Duodenal mucosa (tissue), 2 donors: ENCODE measurements around the gene CCL13.

Source experiments
- H3K27ac ChIP-seq: one replicate; pipeline ENCODE4 v1.7.0; 2013; ENCODE audit warnings: low read depth, low read length
- H3K27me3 ChIP-seq, 2 donors: one replicate each; pipeline ENCODE4 v1.7.0; 2013; ENCODE audit warnings: low read length in 2 of 2, control low read depth in 1 of 2; ENCODE audit not compliant: insufficient read depth in 2 of 2, control insufficient read depth in 1 of 2
- H3K36me3 ChIP-seq, 2 donors: one replicate each; pipeline ENCODE4 v1.7.0; 2013; ENCODE audit warnings: low read length in 2 of 2, control low read depth in 1 of 2; ENCODE audit not compliant: insufficient read depth in 2 of 2, control insufficient read depth in 1 of 2
- H3K4me1 ChIP-seq, 2 donors: one replicate each; pipeline ENCODE4 v1.7.0; 2013; ENCODE audit warnings: low read length in 2 of 2, control low read depth in 1 of 2; ENCODE audit not compliant: insufficient read depth in 2 of 2, control insufficient read depth in 1 of 2
- H3K4me3 ChIP-seq, 2 donors: one replicate each; pipeline ENCODE4 v1.7.0; 2013; ENCODE audit warnings: low read length in 2 of 2, low read depth in 1 of 2
- H3K9ac ChIP-seq, 2 donors: one replicate each; pipeline ENCODE4 v1.7.0; 2013; ENCODE audit warnings: low read length in 2 of 2, low read depth in 1 of 2
- H3K9me3 ChIP-seq, 2 donors: one replicate each; pipeline ENCODE4 v1.7.0; 2013; ENCODE audit warnings: low read length in 2 of 2, control low read depth in 1 of 2; ENCODE audit not compliant: control insufficient read depth in 1 of 2

The CCL13 gene

GRCh38 chr17:34379868-34380267 lies 23.6 kb downstream of the CCL13 start:
- Histone ChIP-seq H3K4me3 (no peak overlapping the region), H3K36me3 (no peaks in the 10 kb centered on the region), H3K27me3 (no peaks in the 10 kb centered on the region), H3K9me3 (no peaks in the 10 kb centered on the region), H3K9ac (no peak overlapping the region), H3K4me1 (peaks cover 9 to 11% of the 10 kb centered on the region in 2 donors), H3K27ac (no peak overlapping the region)

- no peak overlapping the region for H3K27ac ChIP-seq
- H3K27me3 ChIP-seq, result no peaks in the 10 kb centered on the region
Observed at GRCh38 chr17:34382621-34383124, 26.4 kb downstream of the CCL13 start.

GRCh38 chr17:34383216-34383615 lies 26.9 kb downstream of the CCL13 start:
- Histone ChIP-seq H3K4me1 (peaks cover 0 to 5% of the 10 kb centered on the region in 2 donors), H3K9ac (no peak overlapping the region), H3K4me3 (no peak overlapping the region), H3K9me3 (no peaks in the 10 kb centered on the region), H3K36me3 (no peaks in the 10 kb centered on the region), H3K27ac (no peak overlapping the region), H3K27me3 (no peaks in the 10 kb centered on the region)

More at GRCh38 chr17:34382621-34383124, 26.4 kb downstream of the CCL13 start:
- Histone ChIP-seq H3K4me3 (no peak overlapping the region), H3K9me3 (no peaks in the 10 kb centered on the region), H3K36me3 (no peaks in the 10 kb centered on the region), H3K9ac (no peak overlapping the region), H3K4me1 (peaks cover under 1 to 5% of the 10 kb centered on the region in 2 donors)

- H3K9me3 ChIP-seq, result no peaks in the 10 kb centered on the region
- H3K27ac ChIP-seq, result no peak overlapping the region
- H3K36me3 ChIP-seq, result no peaks in the 10 kb centered on the region
- H3K4me1 ChIP-seq, result peaks cover 0 to 5% of the 10 kb centered on the region in 2 donors
- no peak overlapping the region for H3K9ac ChIP-seq
- H3K4me3 ChIP-seq, result no peak overlapping the region
- no peaks in the 10 kb centered on the region for H3K27me3 ChIP-seq
Observed at GRCh38 chr17:34384271-34384670, 28.0 kb downstream of the CCL13 start.

DNA sequence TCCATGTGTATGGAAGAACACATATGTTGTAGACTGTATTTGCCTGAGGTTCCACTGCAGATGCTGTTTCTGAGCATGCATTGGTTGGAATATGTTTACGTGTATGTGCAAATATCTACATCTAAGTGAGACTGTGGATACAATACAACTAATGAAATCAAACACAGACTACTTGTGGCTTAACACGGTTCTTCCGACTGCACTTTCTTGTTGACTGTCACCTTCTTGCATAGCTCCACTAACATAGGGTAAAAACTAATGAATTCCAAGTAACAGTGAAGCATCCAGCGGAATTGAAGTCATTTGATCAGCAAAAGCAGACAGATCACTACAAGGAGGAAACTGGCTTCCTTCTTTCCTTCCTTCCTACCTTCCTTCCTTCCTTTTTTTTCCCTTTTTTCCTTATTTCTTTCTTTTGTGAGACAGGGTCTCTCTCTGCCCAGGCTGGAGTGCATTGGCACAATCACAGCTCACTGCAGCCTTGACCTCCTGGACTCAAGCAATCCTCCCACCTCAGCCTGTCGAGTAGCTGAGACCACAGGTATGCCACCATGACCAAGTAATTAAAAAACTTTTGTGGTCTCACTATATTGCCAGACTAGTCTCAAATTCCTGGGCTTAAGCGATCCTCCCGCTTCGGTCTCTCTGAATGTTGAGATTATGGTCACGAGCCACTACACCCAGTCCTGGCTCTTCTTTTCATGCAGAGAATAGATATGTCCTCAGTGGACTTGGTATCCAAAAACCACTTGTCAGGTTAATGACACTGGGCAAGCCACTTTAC lies 28.7 kb downstream of the CCL13 start:
- no peak overlapping the region for H3K27ac ChIP-seq
- H3K36me3 ChIP-seq, result no peaks in the 10 kb centered on the region
- H3K4me1 ChIP-seq, result peaks cover 0 to 5% of the 10 kb centered on the region in 2 donors
- H3K9ac ChIP-seq, result no peak overlapping the region
- no peaks in the 10 kb centered on the region for H3K27me3 ChIP-seq
- no peaks in the 10 kb centered on the region for H3K9me3 ChIP-seq
- no peak overlapping the region for H3K4me3 ChIP-seq

GRCh38 chr17:34386343-34386696 lies 30.0 kb downstream of the CCL13 start:
- H3K4me1 ChIP-seq, result peaks cover 0 to 5% of the 10 kb centered on the region in 2 donors
- no peak overlapping the region for H3K9ac ChIP-seq
- no peaks in the 10 kb centered on the region for H3K27me3 ChIP-seq
- no peaks in the 10 kb centered on the region for H3K9me3 ChIP-seq
- H3K4me3 ChIP-seq, result no peak overlapping the region
- H3K27ac ChIP-seq, result no peak overlapping the region
- no peaks in the 10 kb centered on the region for H3K36me3 ChIP-seq

- Histone ChIP-seq H3K9ac (no peak overlapping the region), H3K4me1 (peaks cover 0 to 5% of the 10 kb centered on the region in 2 donors), H3K27ac (no peak overlapping the region)
Observed at GRCh38 chr17:34386697-34387550, 30.6 kb downstream of the CCL13 start.

DNA sequence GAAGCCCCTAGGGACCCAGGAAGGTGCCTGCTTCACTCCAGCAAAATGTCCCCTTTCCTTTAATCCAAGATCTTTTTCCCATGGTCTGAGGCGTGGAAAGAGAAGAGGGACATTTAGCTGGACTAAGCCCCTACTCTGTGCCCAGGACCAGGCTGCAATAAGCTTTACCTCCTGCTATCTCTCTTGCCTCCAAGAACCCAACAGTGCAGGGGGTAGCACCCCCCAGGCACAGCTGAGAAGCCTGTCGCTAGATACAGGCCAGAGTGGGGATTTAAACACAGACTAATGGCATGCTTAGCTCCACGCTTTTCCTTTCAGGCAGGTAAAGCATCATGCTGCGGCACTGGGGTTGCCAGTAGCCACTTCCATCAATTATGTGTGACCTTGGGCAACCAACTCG lies 31.3 kb downstream of the CCL13 start:
- Histone ChIP-seq H3K9me3 (no peaks in the 10 kb centered on the region), H3K4me1 (peaks cover 0 to 2% of the 10 kb centered on the region in 2 donors), H3K9ac (no peak overlapping the region), H3K27ac (no peak overlapping the region), H3K36me3 (no peaks in the 10 kb centered on the region), H3K27me3 (no peaks in the 10 kb centered on the region), H3K4me3 (no peak overlapping the region)

More at GRCh38 chr17:34386697-34387550, 30.6 kb downstream of the CCL13 start:
- Histone ChIP-seq H3K9me3 (no peaks in the 10 kb centered on the region), H3K27me3 (no peaks in the 10 kb centered on the region), H3K4me3 (no peak overlapping the region), H3K36me3 (no peaks in the 10 kb centered on the region)

DNA sequence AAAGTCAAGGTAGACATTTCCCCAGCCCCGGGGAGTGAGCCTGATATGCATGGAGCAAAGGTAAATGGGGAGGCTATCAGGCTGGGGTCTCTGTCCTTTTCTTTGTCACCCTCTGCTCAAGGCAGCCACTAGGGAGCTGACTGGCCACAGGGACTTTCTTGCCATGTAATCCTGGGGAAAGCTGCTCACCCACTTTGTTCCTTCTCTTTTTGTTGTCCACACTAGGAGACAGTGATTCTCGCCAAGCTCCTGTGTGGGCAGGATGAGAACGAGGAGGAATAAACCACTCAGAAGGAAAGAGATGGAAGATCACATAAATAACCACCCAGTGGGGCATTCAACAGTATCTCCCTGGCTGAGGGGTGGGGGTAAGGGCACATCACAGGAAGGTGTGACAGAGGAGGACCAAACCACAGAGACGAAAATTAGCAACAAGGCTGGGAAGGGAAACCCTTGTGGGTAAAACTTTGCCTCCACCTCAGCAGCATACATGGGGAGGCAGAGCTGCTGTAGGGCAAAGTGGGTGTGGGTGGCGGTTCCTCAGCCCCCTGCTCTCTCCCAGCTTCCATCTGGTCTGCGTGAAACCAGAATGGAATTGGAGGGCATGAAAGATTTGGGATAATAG lies 33.0 kb downstream of the CCL13 start:
- no peaks in the 10 kb centered on the region for H3K36me3 ChIP-seq
- H3K9ac ChIP-seq, result no peak overlapping the region
- no peaks in the 10 kb centered on the region for H3K27me3 ChIP-seq
- no peak overlapping the region for H3K4me3 ChIP-seq
- H3K27ac ChIP-seq, result no peak overlapping the region
- H3K9me3 ChIP-seq, result no peaks in the 10 kb centered on the region
- H3K4me1 ChIP-seq, result no peaks in the 10 kb centered on the region

DNA sequence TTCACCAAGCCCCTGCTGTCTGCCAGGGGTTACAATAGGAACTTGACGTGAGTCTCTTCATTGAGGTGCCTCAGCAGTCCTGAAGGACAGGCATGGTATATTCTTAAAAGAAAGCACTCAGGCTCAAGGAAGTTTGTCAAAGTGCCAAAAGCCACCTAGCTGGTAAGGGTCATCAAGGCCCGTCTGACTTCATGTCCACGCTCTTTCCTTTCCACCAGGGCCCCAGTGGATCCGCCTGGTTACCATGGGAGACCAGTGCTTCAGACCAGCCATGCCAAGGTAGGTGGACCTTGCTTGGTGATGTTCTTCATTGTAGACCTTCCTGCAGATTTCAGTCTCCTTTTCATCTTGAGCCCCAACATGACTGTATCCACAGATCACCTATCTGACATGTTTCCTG lies 34.4 kb downstream of the CCL13 start:
- H3K36me3 ChIP-seq, result no peaks in the 10 kb centered on the region
- no peak overlapping the region for H3K9ac ChIP-seq
- no peaks in the 10 kb centered on the region for H3K9me3 ChIP-seq
- H3K27me3 ChIP-seq, result no peaks in the 10 kb centered on the region
- no peak overlapping the region for H3K27ac ChIP-seq
- H3K4me1 ChIP-seq, result no peaks in the 10 kb centered on the region
- no peak overlapping the region for H3K4me3 ChIP-seq
